Duodenal mucosa (tissue), 2 donors: ENCODE data around the gene ARFGAP3.
A peak's percentile ranks its signal among the peaks of the same experiment; 100 is the strongest.
"Not testable (repeated sequence)": the region's sequence is repeated elsewhere in the genome, so short reads cannot be mapped to it uniquely, and the experiment has no call there.

Experiments
- H3K27ac ChIP-seq: one replicate; pipeline ENCODE4 v1.7.0; 2013; ENCODE audit warnings: low read depth, low read length
- H3K27me3 ChIP-seq, 2 donors: one replicate each; pipeline ENCODE4 v1.7.0; 2013; ENCODE audit warnings: low read length in 2 of 2, control low read depth in 1 of 2; ENCODE audit not compliant: insufficient read depth in 2 of 2, control insufficient read depth in 1 of 2
- H3K36me3 ChIP-seq, 2 donors: one replicate each; pipeline ENCODE4 v1.7.0; 2013; ENCODE audit warnings: low read length in 2 of 2, control low read depth in 1 of 2; ENCODE audit not compliant: insufficient read depth in 2 of 2, control insufficient read depth in 1 of 2
- H3K4me1 ChIP-seq, 2 donors: one replicate each; pipeline ENCODE4 v1.7.0; 2013; ENCODE audit warnings: low read length in 2 of 2, control low read depth in 1 of 2; ENCODE audit not compliant: insufficient read depth in 2 of 2, control insufficient read depth in 1 of 2
- H3K4me3 ChIP-seq, 2 donors: one replicate each; pipeline ENCODE4 v1.7.0; 2013; ENCODE audit warnings: low read length in 2 of 2, low read depth in 1 of 2
- H3K9ac ChIP-seq, 2 donors: one replicate each; pipeline ENCODE4 v1.7.0; 2013; ENCODE audit warnings: low read length in 2 of 2, low read depth in 1 of 2
- H3K9me3 ChIP-seq, 2 donors: one replicate each; pipeline ENCODE4 v1.7.0; 2013; ENCODE audit warnings: low read length in 2 of 2, control low read depth in 1 of 2; ENCODE audit not compliant: control insufficient read depth in 1 of 2

The ARFGAP3 gene

DNA sequence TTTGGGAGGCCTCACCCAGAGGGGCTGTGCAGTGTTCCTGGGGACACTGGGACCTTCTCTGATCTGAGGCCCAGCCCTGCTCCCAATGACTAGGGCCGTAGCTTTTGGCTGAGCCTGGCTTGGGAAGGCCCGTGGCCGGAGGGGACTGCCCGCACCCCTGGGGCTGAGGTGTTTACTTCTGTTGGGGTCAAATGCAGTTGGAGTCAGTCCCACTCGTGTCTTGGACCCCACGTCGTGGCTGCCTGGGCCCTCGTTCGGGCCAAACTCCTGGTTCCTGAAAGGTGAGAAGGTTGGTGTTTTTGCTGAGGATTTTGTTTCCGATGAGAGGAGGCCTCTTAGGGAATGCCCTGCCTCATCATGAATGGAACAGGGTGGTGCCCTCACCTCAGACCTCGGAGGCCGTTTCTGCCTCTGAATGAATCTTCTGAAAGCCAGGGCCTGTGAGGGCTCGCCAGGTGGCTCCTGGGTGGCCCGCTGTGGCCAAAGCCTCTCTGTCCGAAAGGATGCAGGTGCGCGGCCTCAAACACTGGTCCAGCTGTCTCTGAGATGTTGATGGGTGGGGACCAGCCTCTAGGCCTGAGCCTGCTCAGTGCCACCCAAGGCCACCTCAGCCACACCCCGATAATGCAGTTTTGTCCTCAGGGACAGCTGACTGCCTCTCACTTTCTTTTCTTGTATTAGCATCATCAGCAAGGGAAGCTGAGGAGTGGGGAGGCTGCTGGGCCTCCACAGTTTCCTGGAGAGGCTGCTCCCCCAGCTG, 96.1 kb downstream of the ARFGAP3 start:
- H3K27ac ChIP-seq = no peak overlapping the region
- H3K27me3 ChIP-seq = no peaks in the 10 kb centered on the region
- no peak overlapping the region for H3K4me3 ChIP-seq
- no peaks in the 10 kb centered on the region for H3K4me1 ChIP-seq
- H3K36me3 ChIP-seq = no peaks in the 10 kb centered on the region
- H3K9ac ChIP-seq = no peak overlapping the region
- H3K9me3 ChIP-seq = no peaks in the 10 kb centered on the region

DNA sequence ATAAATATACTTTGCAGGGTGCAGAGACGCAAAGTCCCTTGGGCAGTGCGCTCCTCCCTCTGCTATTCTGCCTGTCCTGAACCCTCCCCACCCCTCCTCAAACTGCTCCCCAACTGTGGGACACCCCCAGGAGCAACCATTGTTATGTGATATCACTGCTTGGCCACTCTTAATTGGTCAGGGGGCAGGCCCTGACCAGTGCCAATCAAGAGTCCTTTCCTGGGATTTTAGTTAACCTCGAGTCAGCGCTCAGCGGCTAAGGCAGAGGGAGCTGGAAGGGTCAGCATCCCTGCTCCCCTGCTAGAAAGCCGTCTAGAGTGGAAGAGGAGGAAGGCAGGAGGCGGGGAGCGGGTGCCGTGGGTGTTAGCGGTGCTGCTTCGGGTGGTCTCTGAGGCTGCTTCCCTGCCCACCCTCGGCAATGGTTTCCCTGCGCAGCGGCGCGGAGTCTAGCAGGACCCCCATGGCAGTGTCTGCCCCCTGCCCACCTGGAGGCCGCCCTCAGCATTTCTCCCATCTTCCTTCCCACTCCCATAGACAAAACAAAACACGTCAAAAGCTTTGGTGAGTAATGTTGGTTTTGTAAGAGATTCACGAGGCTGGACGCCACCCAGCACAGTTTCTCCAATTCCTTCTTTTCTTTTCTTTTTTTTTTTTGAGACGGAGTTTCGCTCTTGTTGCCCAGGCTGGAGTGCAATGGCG, 98.0 kb downstream of the ARFGAP3 start:
- no peaks in the 10 kb centered on the region for H3K27me3 ChIP-seq
- H3K36me3 ChIP-seq = no peaks in the 10 kb centered on the region
- peaks cover 0 to 6% of the 10 kb centered on the region in 2 donors for H3K4me1 ChIP-seq
- H3K9me3 ChIP-seq = no peaks in the 10 kb centered on the region
- no peak overlapping the region for H3K4me3 ChIP-seq
- no peak overlapping the region for H3K9ac ChIP-seq
- H3K27ac ChIP-seq = no peak overlapping the region

DNA sequence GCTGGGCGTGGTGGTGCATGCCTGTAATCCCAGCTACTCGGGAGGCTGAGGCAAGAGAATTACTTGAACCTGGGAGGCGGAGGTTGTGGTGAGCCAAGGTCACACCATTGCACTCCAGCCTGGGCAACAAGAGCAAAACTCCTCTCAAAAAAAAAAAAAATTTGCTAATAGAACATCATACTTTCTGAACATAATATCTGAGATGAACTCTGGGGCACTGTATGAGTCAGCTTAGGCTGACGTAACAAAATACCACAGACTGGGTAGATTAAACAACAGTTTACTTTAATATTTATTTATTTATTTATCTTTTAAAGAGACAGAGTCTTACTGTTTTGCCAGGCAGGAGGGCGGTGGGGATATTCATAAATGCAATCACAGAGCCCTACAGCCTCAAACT, 101.5 kb downstream of the ARFGAP3 start:
- not testable (repeated sequence) for H3K36me3 ChIP-seq, H3K4me3 ChIP-seq, H3K4me1 ChIP-seq, H3K9ac ChIP-seq, H3K9me3 ChIP-seq, H3K27ac ChIP-seq, H3K27me3 ChIP-seq

GRCh38 chr22:42755121-42755520, 102.0 kb downstream of the ARFGAP3 start:
- not testable (repeated sequence) for H3K4me1 ChIP-seq, H3K27me3 ChIP-seq, H3K9me3 ChIP-seq, H3K9ac ChIP-seq, H3K27ac ChIP-seq, H3K4me3 ChIP-seq, H3K36me3 ChIP-seq

GRCh38 chr22:42754658-42755057, 102.4 kb downstream of the ARFGAP3 start:
- Histone ChIP-seq H3K9ac (no peak overlapping the region), H3K36me3 (no peaks in the 10 kb centered on the region), H3K4me1 (peaks cover 0 to 6% of the 10 kb centered on the region in 2 donors), H3K4me3 (no peak overlapping the region), H3K9me3 (no peaks in the 10 kb centered on the region), H3K27ac (no peak overlapping the region), H3K27me3 (no peaks in the 10 kb centered on the region)

DNA sequence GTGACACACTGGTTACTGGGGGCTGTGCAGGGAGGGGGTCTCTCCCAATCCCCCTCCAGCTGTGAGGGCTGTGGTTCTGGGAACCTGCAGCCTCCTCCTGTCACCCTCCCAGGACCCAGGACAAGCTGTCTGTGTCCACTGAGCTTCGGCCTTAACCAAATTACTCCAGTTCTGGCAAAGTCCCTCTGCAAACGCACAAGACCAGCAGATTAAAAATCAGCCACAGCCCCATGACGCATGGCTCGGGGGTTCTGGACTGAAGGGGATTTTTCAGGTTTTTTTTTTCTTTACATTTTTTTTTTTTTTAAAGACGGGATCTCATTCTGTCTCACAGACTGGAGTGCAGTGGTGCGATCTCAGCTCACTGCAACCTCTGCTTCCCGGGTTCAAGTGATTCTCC, 104.2 kb downstream of the ARFGAP3 start:
- Histone ChIP-seq H3K27me3 (no peaks in the 10 kb centered on the region), H3K36me3 (no peaks in the 10 kb centered on the region), H3K27ac (no peak overlapping the region), H3K4me1 (peaks cover 0 to 6% of the 10 kb centered on the region in 2 donors), H3K9ac (no peak overlapping the region), H3K9me3 (no peaks in the 10 kb centered on the region), H3K4me3 (no peak overlapping the region)

DNA sequence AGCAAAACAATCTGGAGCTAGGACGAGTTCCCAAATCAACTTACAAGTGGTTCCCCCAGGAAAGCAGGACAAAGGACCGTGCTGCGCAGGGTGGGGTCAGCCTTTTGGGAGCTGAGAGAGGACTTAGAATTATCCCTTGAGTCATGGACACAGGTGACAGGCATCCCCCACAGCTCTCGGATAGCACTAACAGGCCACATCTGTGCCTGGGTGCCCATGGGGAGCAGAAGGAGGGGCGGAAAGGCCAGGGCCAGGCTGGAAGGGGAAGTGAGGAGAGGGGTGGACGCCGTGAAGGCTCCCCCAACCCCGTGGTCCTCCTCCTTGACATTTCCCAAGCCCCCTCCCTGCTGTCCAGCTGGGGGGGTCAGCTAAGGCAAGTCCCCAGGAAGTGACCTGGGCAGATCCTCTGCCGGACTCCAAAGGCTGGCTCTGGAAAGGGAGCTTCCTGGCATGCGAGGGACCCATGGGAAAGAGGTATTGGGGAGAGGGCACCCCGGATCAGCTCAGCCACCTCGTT, 104.8 kb downstream of the ARFGAP3 start:
- H3K4me3 ChIP-seq = no peak overlapping the region
- H3K27me3 ChIP-seq = no peaks in the 10 kb centered on the region
- H3K9me3 ChIP-seq = no peaks in the 10 kb centered on the region
- no peak overlapping the region for H3K9ac ChIP-seq
- H3K4me1 ChIP-seq = peaks cover 0 to 6% of the 10 kb centered on the region in 2 donors
- no peaks in the 10 kb centered on the region for H3K36me3 ChIP-seq
- no peak overlapping the region for H3K27ac ChIP-seq

DNA sequence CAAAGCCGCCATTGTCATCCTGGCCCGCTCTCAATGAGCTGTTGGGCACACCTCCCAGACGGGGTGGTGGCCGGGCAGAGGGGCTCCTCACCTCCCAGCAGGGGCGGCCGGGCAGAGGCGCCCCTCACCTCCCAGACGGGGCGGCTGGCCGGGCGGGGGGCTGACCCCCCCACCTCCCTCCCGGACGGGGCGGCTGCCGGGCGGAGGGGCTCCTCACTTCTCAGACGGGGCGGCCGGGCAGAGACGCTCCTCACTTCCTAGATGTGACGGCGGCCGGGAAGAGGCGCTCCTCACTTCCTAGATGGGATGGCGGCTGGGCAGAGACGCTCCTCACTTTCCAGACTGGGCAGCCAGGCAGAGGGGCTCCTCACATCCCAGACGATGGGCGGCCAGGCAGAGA, 106.7 kb downstream of the ARFGAP3 start:
- H3K9me3 ChIP-seq, H3K9ac ChIP-seq, H3K27ac ChIP-seq, H3K27me3 ChIP-seq, H3K4me1 ChIP-seq, H3K36me3 ChIP-seq, H3K4me3 ChIP-seq: not testable (repeated sequence)

- H3K4me3 ChIP-seq = no peak overlapping the region
- no peaks in the 10 kb centered on the region for H3K36me3 ChIP-seq
- no peaks in the 10 kb centered on the region for H3K27me3 ChIP-seq
- H3K4me1 ChIP-seq = no peaks in the 10 kb centered on the region
- peak overlapping the region; percentile 58 for H3K27ac ChIP-seq
- H3K9ac ChIP-seq = no peak overlapping the region
- no peaks in the 10 kb centered on the region for H3K9me3 ChIP-seq
Observed at GRCh38 chr22:42747701-42748513, 109.2 kb downstream of the ARFGAP3 start.
